Heart left ventricle (tissue), 13 donors: ENCODE data around the gene PUS3.

Experiments
- POLR2A ChIP-seq, 2 donors: fragments of 450-650 bp; IDR thresholded peaks; one replicate each; pipeline ENCODE4 v1.6.1; 2017; ENCODE audit warnings: antibody characterized with exemption in 2 of 2, mild to moderate bottlenecking in 2 of 2, moderate library complexity in 2 of 2
- TF ChIP-seq, protein P1 (sequence below), 12 donors: fragments of 200-600 bp; sonication (generic) in 4 of 12; IDR thresholded peaks; one replicate each; pipeline versions ENCODE4 v1.5.0 to v1.8.0; 2018 to 2022; ENCODE audit warnings: antibody characterized with exemption in 12 of 12, mild to moderate bottlenecking in 5 of 12
- donor health status: ischemic (EF 13 %, LVEDD 7.1; RV severe dilation, severe dysfunction).
- donor health status: DM: no; HTN: yes; CAD: no.
- donor health status: DM: no; HTN: no; CAD: no.
- donor health status: ischemic (EF 25% LVEDD 6.9; RV normal size, moderate dysfunction).
- donor health status: ischemic (EF 25% LVEDD 5.7; RV mildly dilated, moderate dysfunction).
- donor health status: ischemic (EF 35%, LVEDD 5.7; RV mildly dilated, moderate dysfunction).
- donor health status: nonischemic (EF 11% LVEDD 7.7; RV severe dilation, severe dysfunction).
- donor health status: DM: yes; HTN: yes; CAD: no.
- donor health status: PGD.
- donor health status: ischemic (EF 29% LVEDD 5.4; RV normal size, mild dysfunction).
- donor health status: nonischemic (EF 23%, LVEDD 6.1; RV moderate dilation, normal function).

DNA sequence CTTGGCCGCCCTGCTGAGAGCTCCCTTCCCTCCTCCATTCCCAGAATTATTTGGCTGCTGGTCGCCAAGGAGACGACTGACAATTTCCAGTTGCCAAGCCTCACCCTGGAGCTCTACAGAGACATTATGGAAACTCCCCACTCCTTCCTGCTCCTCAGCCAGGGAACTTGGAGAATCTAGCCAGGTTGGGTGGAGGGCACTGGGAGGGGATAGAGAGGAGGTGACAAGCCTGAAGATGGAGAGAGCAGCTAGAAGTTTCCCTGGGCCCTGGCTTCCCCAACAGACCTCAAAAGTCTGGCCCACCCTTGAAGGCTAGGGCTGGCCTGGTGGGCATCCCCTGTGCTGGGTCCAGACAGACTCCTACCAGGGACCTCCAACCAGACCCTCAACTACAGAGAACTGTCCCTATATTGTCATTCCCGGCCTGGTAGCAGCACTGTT lies 36.1 kb upstream of the PUS3 start:
- TF ChIP-seq, protein P1, sequence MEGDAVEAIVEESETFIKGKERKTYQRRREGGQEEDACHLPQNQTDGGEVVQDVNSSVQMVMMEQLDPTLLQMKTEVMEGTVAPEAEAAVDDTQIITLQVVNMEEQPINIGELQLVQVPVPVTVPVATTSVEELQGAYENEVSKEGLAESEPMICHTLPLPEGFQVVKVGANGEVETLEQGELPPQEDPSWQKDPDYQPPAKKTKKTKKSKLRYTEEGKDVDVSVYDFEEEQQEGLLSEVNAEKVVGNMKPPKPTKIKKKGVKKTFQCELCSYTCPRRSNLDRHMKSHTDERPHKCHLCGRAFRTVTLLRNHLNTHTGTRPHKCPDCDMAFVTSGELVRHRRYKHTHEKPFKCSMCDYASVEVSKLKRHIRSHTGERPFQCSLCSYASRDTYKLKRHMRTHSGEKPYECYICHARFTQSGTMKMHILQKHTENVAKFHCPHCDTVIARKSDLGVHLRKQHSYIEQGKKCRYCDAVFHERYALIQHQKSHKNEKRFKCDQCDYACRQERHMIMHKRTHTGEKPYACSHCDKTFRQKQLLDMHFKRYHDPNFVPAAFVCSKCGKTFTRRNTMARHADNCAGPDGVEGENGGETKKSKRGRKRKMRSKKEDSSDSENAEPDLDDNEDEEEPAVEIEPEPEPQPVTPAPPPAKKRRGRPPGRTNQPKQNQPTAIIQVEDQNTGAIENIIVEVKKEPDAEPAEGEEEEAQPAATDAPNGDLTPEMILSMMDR (IDR thresholded peaks at IDR 0.05): no peak
- TF ChIP-seq POLR2A (IDR thresholded peaks at IDR 0.05): no peak
